HG02759 (cell line): Measurements from ENCODE around the gene ASAP2.

ENCODE experiments used
- ATAC-seq: cut with Tn5 transposase; IDR thresholded peaks from one replicate; pipeline ENCODE4 v1.9.1; 2021; ENCODE audit warnings: mild to moderate bottlenecking, moderate library complexity; ENCODE audit not compliant: unreplicated experiment

Gene ASAP2

GRCh38 chr2:9179572-9180201 is 26.9 kb upstream of the ASAP2 start:
- ATAC-seq = no peak

- ATAC-seq = no peak
These were observed 22.3 kb upstream of the ASAP2 start for GRCh38 chr2:9184361-9184760.

GRCh38 chr2:9187620-9188214 is 18.9 kb upstream of the ASAP2 start:
- no peak for ATAC-seq

- ATAC-seq = no peak
These were observed 17.8 kb upstream of the ASAP2 start for GRCh38 chr2:9188823-9189222.

GRCh38 chr2:9189901-9190300 is 16.7 kb upstream of the ASAP2 start:
- no peak for ATAC-seq

- no peak for ATAC-seq
These were observed 15.6 kb upstream of the ASAP2 start for GRCh38 chr2:9191041-9191481.

GRCh38 chr2:9192712-9193111 is 13.9 kb upstream of the ASAP2 start:
- ATAC-seq = no peak

GRCh38 chr2:9194352-9194751 is 12.3 kb upstream of the ASAP2 start:
- ATAC-seq = no peak

GRCh38 chr2:9196637-9197036 is 10.0 kb upstream of the ASAP2 start:
- no peak for ATAC-seq

GRCh38 chr2:9197916-9198315 is 8.7 kb upstream of the ASAP2 start:
- no peak for ATAC-seq

- no peak for ATAC-seq
These were observed 6.6 kb upstream of the ASAP2 start for GRCh38 chr2:9199716-9200632.

- ATAC-seq = no peak
These were observed 6.0 kb upstream of the ASAP2 start for GRCh38 chr2:9200633-9201015.

- no peak for ATAC-seq
These were observed 5.3 kb upstream of the ASAP2 start for GRCh38 chr2:9201185-9201891.

- no peak for ATAC-seq
These were observed 3.6 kb upstream of the ASAP2 start for GRCh38 chr2:9203006-9203405.

GRCh38 chr2:9203876-9204275 is 2.7 kb upstream of the ASAP2 start:
- ATAC-seq = no peak

- ATAC-seq = no peak
These were observed 1.7 kb upstream of the ASAP2 start for GRCh38 chr2:9204939-9205338.

- ATAC-seq = no peak
These were observed 1.1 kb upstream of the ASAP2 start for GRCh38 chr2:9205486-9205885.

- peak; percentile 18 for ATAC-seq
These were observed 504 bp downstream of the ASAP2 start for GRCh38 chr2:9206991-9207640.

GRCh38 chr2:9207641-9208311 is 1.2 kb downstream of the ASAP2 start:
- ATAC-seq = peak; percentile 15

- no peak for ATAC-seq
These were observed 2.3 kb downstream of the ASAP2 start for GRCh38 chr2:9208875-9209274.
